ENCODE measurements around the gene HPSE2. TPM values are rescaled to one million over a fixed set of nuclear protein-coding genes. Genes with fewer than 3 reads are reported as not detected.
"Not testable (repeated sequence)": the region's sequence is repeated elsewhere in the genome, so short reads cannot be mapped to it uniquely, and the experiment has no call there.

Gene HPSE2
- total RNA-seq, 2 experiments from 2014 or later, result not detected

DNA sequence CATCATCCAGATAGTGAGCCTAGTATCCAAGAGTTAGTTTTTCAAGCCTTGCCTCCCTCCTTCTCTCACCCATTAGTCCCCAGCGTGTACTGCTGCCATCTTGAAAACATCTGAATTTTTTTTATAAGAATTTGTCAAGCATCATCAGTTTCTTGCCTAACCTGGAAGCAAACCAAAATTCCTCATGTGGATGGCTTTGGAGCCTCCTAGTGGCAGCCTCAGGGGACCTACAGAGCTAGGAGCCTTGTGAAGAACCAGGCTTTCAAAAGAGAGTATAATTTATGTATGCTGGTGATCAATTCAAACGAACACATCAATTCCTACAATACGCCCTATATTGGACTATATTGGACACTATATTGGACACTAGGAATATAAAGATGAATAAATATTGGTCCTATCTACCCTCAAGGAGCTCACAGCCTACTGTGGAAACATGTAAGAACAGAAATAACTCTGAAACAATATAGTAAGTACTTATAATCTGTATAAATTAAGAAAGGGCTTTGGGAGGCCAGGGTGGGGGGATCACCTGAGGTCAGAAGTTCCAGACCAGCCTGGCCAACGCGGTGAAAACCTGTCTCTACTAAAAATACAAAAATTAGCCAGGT, 63.4 kb downstream of the HPSE2 start:
- ChIA-PET CTCF (interaction anchor here (0.6 kb wide), 1 partner anchor 8 kb away, joined by 3 read pairs; no protein-coding TSS in a partner anchor), POLR2A (no interaction called here)

DNA sequence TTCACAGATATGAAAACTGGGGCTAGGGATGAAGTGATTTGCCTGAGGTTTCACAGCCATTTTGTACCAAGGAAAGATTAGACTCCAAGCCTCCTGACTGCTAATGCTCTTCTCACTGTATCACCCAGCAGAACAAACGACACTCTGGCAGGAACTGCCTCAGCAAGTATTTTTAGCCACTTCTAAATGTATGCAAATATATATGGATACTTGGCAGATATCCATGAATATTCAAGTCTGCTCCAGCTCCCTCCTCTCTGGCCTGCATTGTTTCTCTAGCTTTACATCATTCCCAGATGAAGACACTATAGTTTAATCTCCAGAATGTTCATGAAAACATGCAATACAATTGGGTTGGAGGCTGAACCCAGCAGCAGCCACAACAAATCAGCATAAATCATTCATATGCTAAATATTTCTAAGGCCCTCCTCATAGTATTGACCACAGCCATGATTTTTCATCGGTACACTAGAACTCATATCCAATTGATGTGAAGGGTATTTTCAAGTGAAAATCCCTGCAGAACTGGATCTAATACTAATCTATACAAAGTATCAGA, 65.5 kb downstream of the HPSE2 start:
- POLR2A ChIA-PET, result no interaction called here
- CTCF ChIA-PET, result no interaction called here

DNA sequence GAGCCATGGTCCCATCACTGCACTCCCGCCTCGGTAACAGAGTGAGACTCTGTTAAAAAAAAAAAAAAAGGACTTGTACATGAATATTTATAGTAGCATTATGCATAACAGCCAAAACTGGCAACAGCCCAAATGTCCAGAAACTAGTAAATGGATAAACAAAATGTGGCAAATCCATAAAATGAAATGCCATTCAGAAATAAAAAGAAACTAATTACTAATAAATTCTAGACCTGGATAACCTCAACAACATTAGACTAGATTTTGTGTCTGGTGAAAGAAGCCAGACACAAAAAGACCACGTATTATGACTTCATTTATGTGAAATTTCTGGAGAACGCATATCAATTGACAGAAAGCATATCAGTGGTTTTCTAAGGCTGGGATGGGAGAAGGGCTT, 74.5 kb downstream of the HPSE2 start:
- POLR2A ChIA-PET, result no interaction called here

DNA sequence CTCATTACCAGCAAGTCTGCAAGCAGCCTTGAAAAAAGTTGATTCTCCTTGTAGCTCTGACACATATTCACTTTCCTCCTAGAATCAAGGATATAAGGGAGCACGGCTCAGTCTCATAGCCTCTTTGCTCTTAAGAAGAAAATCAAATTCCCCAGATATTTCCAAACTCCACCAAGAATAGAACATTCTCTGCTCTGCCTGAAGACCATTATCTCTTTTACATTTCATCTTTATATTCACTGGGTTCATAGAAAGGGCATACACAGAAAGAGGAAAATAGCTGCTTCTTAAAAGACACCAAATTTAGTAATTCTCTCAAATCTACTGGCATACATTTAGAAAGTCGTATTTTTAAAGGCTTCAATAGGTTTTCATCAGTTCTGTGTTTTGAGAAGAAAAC, 92.0 kb downstream of the HPSE2 start:
- CTCF ChIA-PET, result no interaction called here
- POLR2A ChIA-PET, result no interaction called here

More for the DNA sequence above, 74.5 kb downstream of the HPSE2 start:
- CTCF ChIA-PET, result no interaction called here

DNA sequence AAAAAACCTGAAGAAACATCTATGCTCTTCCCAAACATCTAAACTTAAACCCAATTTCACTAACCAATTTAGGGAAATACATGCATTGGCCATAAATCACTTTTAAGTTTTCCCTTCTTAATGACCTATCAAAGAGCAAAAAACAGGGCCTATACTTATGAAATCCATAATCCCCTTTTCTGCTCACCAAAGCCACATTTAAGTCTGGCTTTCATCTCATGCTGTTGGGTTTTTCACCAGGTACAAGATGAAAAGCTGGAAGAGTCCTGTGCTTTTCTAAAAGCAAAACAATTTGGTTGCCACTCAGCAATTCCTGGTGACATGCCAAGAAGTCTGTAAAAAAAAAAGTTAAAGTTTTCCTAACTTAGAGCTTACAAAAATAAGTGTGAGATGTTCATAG, 92.6 kb downstream of the HPSE2 start:
- ChIA-PET POLR2A (no interaction called here), CTCF (no interaction called here)

DNA sequence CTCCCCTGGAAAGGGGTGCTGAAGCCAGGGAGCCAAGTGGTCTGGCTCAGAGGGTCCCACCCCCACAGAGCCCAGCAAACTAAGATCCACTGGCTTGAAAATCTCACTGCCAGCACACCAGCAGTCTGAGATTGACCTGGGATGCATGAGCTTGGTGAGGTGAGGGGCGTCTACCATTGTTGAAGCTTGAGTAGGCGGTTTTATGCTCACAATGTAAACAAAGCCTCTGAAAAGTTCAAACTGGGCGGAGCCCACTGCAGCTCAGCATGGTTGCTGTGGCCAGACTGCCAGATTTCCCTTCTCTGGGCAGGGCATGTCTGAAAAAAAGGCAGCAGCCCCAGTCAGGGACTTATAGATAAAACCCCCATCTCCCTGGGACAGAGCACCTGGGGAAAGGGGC, 102.8 kb downstream of the HPSE2 start:
- POLR2A ChIA-PET, CTCF ChIA-PET: not testable (repeated sequence)

DNA sequence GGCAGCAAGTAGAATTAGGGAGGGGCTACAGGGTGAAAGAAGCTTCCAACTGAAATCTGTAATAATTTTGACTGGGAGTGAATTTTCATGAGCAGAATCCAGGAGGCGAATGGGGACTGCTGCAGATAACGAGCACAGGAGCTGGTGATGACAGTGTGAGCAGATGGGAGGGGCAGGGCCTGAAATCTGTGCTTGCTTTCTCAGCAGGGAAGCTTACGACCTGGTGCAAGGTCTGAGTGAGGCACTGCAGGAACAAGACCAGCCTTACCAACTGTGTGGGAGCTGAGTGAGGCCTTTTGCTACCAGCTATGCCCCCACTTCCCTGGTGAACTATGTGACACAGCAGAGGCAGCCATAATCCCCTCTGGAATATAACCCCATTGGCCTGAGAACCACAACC, 109.8 kb downstream of the HPSE2 start:
- ChIA-PET CTCF (no interaction called here), POLR2A (no interaction called here)

DNA sequence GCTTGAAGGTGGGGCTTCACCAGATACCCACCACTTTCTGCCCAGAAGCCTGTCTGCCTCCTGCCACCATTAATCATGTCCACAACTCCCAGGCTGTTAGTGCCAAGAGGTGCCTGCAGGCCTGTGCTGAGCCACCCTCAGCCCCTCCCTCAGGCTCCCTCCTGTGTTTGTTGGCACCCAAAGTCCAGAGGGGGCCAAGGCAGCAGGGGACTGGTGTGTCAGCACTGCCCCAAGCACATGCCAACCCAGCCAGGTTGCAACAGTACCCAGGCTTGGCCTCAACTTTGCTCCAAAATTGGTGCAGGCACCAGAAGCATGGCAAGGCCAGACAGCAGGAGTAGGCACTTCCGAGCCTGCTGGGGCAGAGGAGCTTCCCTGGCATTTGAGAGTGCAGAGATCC, 111.3 kb downstream of the HPSE2 start:
- ChIA-PET POLR2A (no interaction called here), CTCF (no interaction called here)

DNA sequence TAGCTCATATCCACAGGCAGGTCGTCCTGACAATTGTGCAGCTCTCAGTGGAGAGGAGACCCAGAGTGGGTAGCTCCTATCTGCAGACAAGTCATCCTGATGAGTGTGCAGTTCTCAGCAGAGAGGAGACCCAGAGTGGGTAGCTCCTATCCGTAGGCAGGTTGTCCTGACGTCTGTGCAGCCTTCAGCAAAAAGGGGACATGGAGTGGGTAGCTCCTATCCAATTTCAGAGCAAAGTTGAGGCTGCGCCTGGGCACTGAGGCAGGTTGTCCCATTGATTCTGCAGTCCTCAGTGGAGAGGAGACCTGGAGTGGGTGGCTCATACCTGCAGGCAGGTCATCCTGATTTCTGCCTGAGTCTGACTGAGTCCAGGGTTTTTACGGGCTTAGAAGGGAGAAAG, 111.8 kb downstream of the HPSE2 start:
- POLR2A ChIA-PET, result no interaction called here
- CTCF ChIA-PET, result no interaction called here

DNA sequence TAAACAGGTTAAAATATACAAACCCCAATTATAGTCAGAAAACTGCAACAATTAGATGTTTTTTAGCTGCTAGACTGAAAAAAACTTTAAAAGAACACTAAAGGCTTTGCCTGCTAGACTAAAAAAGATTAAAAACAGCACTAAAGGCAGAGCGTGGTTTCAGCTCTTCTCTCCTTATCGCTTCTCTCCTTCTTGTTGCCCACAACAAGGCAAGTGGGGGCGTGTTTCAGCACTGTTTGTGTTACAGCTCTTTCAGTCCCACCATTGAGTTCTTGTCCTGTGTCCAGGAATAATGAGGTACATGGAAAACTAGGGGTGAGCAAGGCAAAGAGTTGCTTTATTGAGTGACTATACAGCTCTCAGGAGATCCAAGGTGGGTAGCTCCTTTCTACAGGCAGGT, 112.3 kb downstream of the HPSE2 start:
- POLR2A ChIA-PET, result no interaction called here
- CTCF ChIA-PET, result no interaction called here

DNA sequence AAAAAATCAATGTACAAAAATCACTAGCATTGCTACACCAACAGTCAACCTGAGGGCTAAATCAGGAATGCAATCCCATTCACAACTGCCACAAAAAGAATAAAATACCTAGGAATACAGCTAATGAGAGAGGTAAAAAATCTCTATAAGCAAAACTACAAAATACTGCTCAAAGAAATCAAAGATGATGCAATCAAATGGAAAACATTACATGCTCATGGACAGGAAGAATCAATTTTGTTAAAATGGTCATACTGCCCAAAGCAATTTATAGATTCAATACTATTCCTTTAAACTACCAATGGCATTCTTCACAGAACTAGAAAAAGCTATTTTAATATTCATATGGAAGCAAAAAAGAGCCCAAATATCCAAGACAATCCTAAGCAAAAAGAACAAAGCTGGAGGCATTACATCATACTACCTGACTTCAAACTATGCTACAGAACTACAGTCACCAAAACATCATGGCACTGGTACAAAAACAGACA, 116.3 kb downstream of the HPSE2 start:
- CTCF ChIA-PET, result no interaction called here
- POLR2A ChIA-PET, result no interaction called here

DNA sequence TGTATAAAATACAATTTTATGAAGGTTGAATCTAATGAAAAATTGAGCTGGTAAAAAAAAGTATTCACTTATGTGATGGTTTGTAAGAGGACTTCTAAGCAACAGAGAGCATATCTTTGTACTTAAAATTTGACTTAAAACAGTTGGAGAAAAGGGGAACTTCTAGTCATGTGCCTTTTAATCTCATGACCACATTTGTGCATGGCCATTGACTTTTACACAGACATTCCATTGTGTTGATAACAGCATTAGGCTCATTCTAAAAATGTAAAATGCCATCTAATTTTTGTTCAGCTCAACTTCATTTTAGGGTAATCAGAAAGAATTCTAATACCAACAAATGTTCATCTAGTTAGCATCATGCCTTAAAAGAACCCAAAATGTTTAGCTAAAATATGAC, 119.9 kb downstream of the HPSE2 start:
- CTCF ChIA-PET, result no interaction called here
- POLR2A ChIA-PET, result no interaction called here

DNA sequence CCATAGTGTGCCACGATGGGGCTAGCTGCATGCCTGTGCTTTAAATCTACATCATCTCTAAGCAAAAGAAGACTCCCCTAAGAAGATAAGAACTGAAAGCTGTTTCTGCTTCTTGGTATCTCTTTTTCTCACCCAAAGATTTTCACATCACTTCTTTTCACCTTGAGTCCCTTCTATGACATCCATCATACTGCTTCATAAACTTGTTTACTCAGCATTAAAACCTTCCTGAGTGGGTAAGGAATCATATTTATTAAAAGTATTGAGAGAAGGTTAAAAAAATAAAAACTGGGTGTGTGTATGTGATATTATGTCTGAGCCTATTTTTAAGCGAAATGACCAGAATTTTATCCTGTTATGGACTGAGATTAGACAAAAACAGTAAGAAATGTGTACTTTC, 150.3 kb downstream of the HPSE2 start:
- ChIA-PET CTCF (no interaction called here), POLR2A (no interaction called here)

DNA sequence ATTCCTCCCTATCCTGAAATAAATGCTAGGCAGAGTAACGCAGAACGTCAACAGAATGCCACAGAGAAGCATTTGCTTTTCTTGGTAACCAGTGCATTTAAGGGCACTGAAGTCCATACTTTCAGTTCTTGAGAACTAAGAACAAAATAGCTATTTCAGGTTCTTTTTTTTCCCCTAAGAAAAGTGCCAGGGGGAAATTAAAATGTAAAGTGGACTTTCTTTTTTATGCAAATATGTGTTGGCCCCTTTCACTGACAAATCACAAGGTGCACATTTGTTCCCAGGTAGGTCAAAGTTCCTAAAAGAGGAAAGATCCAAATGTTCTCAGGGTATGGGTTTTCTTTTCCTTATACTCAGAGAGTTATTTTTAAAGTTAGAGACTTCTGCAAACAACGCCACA, 151.5 kb downstream of the HPSE2 start:
- ChIA-PET POLR2A (no interaction called here), CTCF (interaction anchor here (0.7 kb wide), 1 partner anchor 64 kb away, joined by 4 read pairs; no protein-coding TSS in a partner anchor)

DNA sequence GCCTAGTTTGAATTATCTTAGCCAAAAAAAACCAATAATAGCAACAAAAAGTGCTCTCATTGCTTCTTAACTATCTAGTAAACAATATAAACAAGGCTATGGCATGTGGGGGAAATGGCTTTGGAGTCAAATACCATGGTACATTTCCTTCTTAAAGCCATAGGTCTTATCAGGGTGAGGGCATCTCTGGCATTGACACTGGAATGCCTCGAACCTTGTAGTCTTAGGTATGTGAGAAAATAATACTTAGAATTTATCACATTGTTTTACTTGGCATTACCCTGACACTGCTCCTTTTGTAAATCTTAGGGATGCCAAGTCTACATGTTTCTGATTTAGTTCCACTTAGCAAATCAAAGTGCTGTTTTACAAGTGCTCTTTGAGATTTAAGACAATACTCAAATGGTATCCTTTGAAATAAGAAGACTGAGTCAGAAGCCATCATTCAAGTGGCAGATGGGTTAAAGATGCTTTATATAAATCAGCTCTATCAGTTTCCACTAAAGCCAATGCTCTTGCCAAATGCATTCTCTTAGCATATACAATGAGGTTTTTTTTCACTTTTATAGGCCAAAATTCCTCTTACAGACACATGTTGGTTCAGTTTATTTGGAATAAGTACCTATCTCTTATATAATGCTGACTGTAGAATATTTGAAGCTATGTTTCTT, 155.2 kb downstream of the HPSE2 start:
- ChIA-PET CTCF (no interaction called here), POLR2A (no interaction called here)

DNA sequence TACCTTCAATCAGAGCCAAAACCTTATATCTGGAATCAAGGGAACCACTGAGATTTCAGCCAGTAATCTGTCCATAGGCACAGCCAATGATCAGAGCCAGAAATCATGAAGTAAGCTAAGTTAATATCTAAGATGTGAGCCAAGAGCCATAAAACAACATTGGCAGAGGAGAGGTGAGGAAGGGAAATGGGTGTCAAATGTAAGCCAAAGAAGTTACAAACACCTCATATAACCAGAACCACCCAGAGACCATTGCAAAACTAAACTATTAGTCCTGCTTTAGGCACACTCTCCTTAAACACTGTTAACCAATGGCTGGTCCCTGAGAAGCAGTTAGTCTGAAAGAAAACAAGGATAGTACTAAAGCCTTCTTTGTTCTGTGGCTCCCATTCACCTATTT, 173.1 kb downstream of the HPSE2 start:
- ChIA-PET POLR2A (no interaction called here), CTCF (no interaction called here)

DNA sequence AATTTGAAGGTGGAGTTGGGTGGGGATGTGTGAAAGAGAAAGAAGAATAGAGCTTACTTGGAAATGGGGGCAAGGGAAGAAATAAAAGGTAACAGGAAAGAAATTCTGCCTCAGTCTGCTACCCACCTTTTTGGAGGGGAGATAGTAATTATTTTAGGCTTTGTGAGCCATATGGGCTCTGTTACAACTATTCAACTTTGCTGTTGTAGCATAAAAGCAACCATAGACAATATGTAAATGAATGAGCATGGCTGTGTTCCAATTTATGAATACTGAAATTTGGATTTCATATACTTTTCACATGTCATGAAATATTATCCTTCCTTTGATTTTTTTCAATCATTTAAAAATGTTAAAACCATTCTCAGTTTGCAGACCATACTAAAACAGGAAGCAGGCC, 176.9 kb downstream of the HPSE2 start:
- ChIA-PET POLR2A (no interaction called here), CTCF (no interaction called here)

DNA sequence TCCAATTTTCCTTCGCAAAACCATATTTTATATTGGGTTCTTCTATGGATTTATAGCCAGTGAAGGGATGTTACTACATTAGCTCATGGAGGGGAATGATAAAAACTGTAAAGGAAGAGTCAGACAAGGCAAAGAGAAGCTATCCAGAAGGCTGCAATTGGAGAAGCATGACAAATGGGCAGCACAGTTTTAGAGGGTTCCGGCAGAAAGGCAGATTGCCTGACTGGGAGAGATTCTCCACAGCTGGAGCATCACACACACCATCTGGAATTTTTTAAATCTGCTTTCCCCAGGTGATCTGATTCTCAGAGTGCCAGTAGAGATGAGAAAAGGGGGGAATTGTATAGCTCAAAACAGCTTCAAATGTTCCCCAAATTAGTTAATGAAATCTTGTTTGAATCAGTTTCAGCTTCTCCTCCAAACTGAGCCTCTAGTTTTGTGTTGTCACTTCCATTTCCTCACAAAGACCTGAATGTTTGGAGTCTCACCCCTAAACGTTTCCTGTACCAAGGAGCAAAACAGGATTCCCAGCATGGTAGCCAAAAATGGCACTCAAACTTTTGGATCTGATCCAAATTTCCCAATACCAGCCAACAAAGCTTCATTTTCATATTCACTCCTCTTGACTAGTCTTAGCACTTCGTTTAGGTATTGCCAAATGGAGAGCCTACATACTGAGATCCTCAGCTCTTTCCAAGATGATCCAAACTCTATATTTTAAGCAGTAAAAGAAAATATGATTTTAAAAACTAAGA, 177.5 kb downstream of the HPSE2 start:
- ChIA-PET CTCF (no interaction called here), POLR2A (no interaction called here)

DNA sequence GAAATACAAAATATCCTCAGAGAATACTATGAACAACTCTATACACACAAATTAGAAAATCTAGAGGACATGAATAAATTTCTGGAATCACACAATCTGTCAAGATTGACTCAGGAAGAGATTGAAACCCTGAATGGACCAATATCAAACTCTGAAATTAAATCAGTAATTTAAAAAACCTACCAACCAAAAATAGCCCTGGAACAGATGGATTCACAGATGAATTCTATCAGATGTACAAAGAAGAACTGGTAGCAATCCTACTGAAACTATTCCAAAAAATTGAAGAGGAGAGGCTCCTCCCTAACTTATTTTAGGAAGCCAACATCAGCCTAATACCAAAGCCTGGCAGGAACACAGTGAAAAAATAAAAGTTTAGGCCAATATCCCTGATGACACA, 190.0 kb downstream of the HPSE2 start:
- POLR2A ChIA-PET, result no interaction called here
- CTCF ChIA-PET, result no interaction called here

DNA sequence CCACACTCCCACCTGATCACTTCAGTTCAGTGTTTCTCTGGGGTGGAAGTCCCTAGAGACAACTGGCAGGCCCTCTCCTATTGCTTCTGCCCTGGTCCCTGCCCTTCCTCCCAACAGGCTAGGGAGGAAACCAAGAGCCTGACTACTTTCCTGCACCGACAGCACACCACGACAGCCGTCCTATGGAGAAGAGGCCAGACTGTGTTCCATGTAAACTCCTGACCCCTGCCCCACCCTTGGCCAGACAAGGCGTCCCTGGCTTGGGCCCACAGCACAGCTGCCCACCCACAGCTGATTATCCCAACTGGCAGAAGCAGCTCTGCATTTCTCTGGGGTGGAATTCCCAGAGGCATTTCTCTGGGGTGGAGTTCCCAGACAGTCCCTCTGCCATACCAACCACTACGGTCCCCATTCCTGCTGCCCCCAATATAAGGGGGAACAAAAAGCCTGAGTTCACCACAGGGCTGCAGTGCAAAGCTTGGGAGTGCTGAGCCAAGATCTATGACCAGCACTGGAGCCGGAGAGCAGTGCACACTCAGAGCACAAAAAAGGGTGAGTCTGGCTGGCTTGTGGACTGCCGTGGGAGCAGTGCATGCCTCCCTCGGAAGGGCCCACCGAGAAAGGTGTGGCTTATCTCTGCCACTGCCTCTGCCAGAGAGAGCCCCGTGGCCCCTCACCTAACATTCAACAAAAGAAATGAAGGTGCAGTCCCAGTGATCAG, 193.4 kb downstream of the HPSE2 start:
- ChIA-PET POLR2A (no interaction called here), CTCF (no interaction called here)

DNA sequence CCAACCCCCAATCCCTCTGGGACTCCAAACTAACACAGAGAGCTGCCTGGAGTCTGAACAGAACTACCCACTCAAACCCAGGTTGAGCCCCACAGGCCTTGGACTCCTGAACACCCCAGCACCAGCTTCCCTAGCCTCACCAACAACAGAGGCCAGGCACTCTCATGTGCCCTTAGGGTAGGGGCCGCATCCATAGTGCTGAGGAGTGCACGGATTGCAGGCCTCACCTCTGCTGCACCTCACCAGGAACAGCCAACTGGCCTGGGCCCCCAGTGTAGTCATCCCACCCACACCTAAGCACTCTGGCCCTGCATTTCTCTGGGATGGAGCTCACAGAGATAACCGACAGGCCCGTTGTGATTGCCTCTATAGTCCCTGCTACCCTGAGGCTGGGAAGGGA, 194.2 kb downstream of the HPSE2 start:
- CTCF ChIA-PET, result no interaction called here
- POLR2A ChIA-PET, result interaction anchor here (0.7 kb wide), 1 partner anchor 48 kb away, joined by 4 read pairs; no protein-coding TSS in a partner anchor

Measured in activated CD8-positive, alpha-beta memory T cell treated with anti-CD3 and anti-CD28 coated beads for 36 hours (primary cell).